Ascending aorta (tissue), 2 donors: ENCODE results near the gene FAT1. TPM values are rescaled to one million over a fixed set of nuclear protein-coding genes. Genes with fewer than 3 reads are reported as not detected.

Source experiments
- DNase-seq, 2 donors: peaks; one replicate each; pipeline ENCODE4 v3.0.0-alpha.2; 2019; ENCODE audit warnings: low spot score in 2 of 2
- H3K27ac ChIP-seq, 2 donors: fragments of 200-600 bp; sonication (generic); one replicate each; pipeline ENCODE4 v1.5.1; 2016 to 2017; ENCODE audit warnings: mild to moderate bottlenecking in 1 of 2
- H3K27me3 ChIP-seq: fragments of 200-600 bp; sonication (generic); one replicate; pipeline ENCODE4 v1.5.1; 2017
- H3K36me3 ChIP-seq, 2 donors: fragments of 200-600 bp; sonication (generic); one replicate each; pipeline ENCODE4 v1.5.1; 2016
- H3K4me1 ChIP-seq, 2 donors: fragments of 200-600 bp; sonication (generic); one replicate each; pipeline ENCODE4 v1.5.1; 2016 to 2017; ENCODE audit warnings: mild to moderate bottlenecking in 1 of 2
- H3K4me3 ChIP-seq, 2 donors: fragments of 200-600 bp; sonication (generic); one replicate each; pipeline ENCODE4 v1.5.1; 2016 to 2017; ENCODE audit warnings: mild to moderate bottlenecking in 1 of 2
- H3K9me3 ChIP-seq, 2 donors: fragments of 200-600 bp; sonication (generic); one replicate each; pipeline ENCODE4 v1.5.1; 2016
- CTCF ChIP-seq, 3 experiments: fragments of 200-600 bp in 2 of 3; fragments of 450-650 bp in 1 of 3; sonication (generic) in 2 of 3; IDR thresholded peaks; one replicate each; pipeline ENCODE4 v1.5.1; 2016 to 2019; ENCODE audit warnings: antibody characterized with exemption in 3 of 3, mild to moderate bottlenecking in 1 of 3, moderate library complexity in 1 of 3
- intact Hi-C: fragments of 100-400 bp; cut with DNase I; formaldehyde crosslinking; loops from one replicate; pipeline ENCODE4 v1.15.1; 2023
- total RNA-seq: library from RNA; depleted of rRNA; stranded (reverse); fragments of >200 nt; gene quantifications from one replicate; pipeline ENCODE4 v1.1.0, GENCODE V29; 2016

The FAT1 gene
- total RNA-seq, 1 donor from 2014 or later = 52.9 TPM

GRCh38 chr4:186553717-186554116 lies 169.9 kb downstream of the FAT1 start:
- Histone ChIP-seq H3K27me3 (no peaks in the 10 kb centered on the region), H3K4me1 (no peaks in the 10 kb centered on the region), H3K9me3 (no peaks in the 10 kb centered on the region), H3K27ac (no peak overlapping the region), H3K4me3 (no peak overlapping the region), H3K36me3 (no peaks in the 10 kb centered on the region)
- TF ChIP-seq CTCF (IDR thresholded peaks at IDR 0.05) = no peak
- intact Hi-C loops = no loop called here
- DNase-seq = no peak

- intact Hi-C loops = no loop called here
- Histone ChIP-seq H3K27ac (no peak overlapping the region), H3K4me1 (no peaks in the 10 kb centered on the region), H3K9me3 (no peaks in the 10 kb centered on the region), H3K36me3 (no peaks in the 10 kb centered on the region), H3K4me3 (no peak overlapping the region), H3K27me3 (no peaks in the 10 kb centered on the region)
- no peak for DNase-seq
- no peak for TF ChIP-seq CTCF (IDR thresholded peaks at IDR 0.05)
These were observed 171.8 kb downstream of the FAT1 start for GRCh38 chr4:186551849-186552248.

- Histone ChIP-seq H3K27me3 (no peaks in the 10 kb centered on the region), H3K36me3 (no peaks in the 10 kb centered on the region), H3K4me3 (no peak overlapping the region), H3K27ac (no peak overlapping the region), H3K9me3 (no peaks in the 10 kb centered on the region), H3K4me1 (no peaks in the 10 kb centered on the region)
- DNase-seq = no peak
- no peak for TF ChIP-seq CTCF (IDR thresholded peaks at IDR 0.05)
- intact Hi-C loops = no loop called here
These were observed 178.2 kb downstream of the FAT1 start for GRCh38 chr4:186545436-186545835.

GRCh38 chr4:186543206-186543605 lies 180.4 kb downstream of the FAT1 start:
- no peak for TF ChIP-seq CTCF (IDR thresholded peaks at IDR 0.05)
- no peak overlapping the region for H3K4me3 ChIP-seq
- no peak overlapping the region for H3K27ac ChIP-seq
- H3K36me3 ChIP-seq = no peaks in the 10 kb centered on the region
- no peaks in the 10 kb centered on the region for H3K9me3 ChIP-seq
- no peaks in the 10 kb centered on the region for H3K27me3 ChIP-seq
- DNase-seq = no peak
- H3K4me1 ChIP-seq = no peaks in the 10 kb centered on the region
- intact Hi-C loops = no loop called here

- no peak for DNase-seq
- Histone ChIP-seq H3K4me1 (no peaks in the 10 kb centered on the region), H3K27ac (no peak overlapping the region), H3K27me3 (no peaks in the 10 kb centered on the region), H3K4me3 (no peak overlapping the region), H3K9me3 (no peaks in the 10 kb centered on the region), H3K36me3 (no peaks in the 10 kb centered on the region)
- intact Hi-C loops = no loop called here
- TF ChIP-seq CTCF (IDR thresholded peaks at IDR 0.05) = no peak
These were observed 181.9 kb downstream of the FAT1 start for GRCh38 chr4:186541801-186542200.

- Histone ChIP-seq H3K4me3 (no peak overlapping the region), H3K27ac (no peak overlapping the region), H3K27me3 (no peaks in the 10 kb centered on the region), H3K36me3 (no peaks in the 10 kb centered on the region), H3K9me3 (no peaks in the 10 kb centered on the region), H3K4me1 (no peaks in the 10 kb centered on the region)
- no peak for TF ChIP-seq CTCF (IDR thresholded peaks at IDR 0.05)
- DNase-seq = no peak
- intact Hi-C loops = no loop called here
These were observed 185.7 kb downstream of the FAT1 start for GRCh38 chr4:186537843-186538521.
